Endodermal cell (in vitro differentiated cells): Measurements from ENCODE around the gene ARIH2. TPM values are rescaled to one million over a fixed set of nuclear protein-coding genes. Genes with fewer than 3 reads are reported as not detected.

ENCODE experiments used
- DNase-seq: peaks from one replicate; pipeline ENCODE4 v3.0.0-alpha.2; 2017
- H3K27ac ChIP-seq: 2 replicates; pipeline ENCODE4 v1.5.1; 2013; ENCODE audit warnings: mild to moderate bottlenecking, low read depth, low read length, moderate library complexity
- H3K27me3 ChIP-seq: 2 replicates; pipeline ENCODE4 v1.6.1; 2013; ENCODE audit warnings: mild to moderate bottlenecking, low read length, moderate library complexity; ENCODE audit not compliant: insufficient read depth, control insufficient read depth, poor library complexity, severe bottlenecking
- H3K36me3 ChIP-seq: 2 replicates; pipeline ENCODE4 v1.7.0; 2013; ENCODE audit warnings: mild to moderate bottlenecking, low read length, moderate library complexity; ENCODE audit not compliant: control insufficient read depth, insufficient read depth
- H3K4me1 ChIP-seq: one replicate; pipeline ENCODE4 v1.7.0; 2013; ENCODE audit warnings: low read length; ENCODE audit not compliant: control insufficient read depth, insufficient read depth
- H3K4me3 ChIP-seq: 2 replicates; pipeline ENCODE4 v1.5.1; 2013; ENCODE audit warnings: mild to moderate bottlenecking, low read length, moderate library complexity
- H3K9ac ChIP-seq: 2 replicates; pipeline ENCODE4 v1.6.1; 2013; ENCODE audit warnings: mild to moderate bottlenecking, low read length, moderate library complexity; ENCODE audit not compliant: poor library complexity, severe bottlenecking; ENCODE audit errors: extremely low read depth
- H3K9me3 ChIP-seq: 2 replicates; pipeline ENCODE4 v1.6.1; 2013; ENCODE audit warnings: mild to moderate bottlenecking, low read length, moderate library complexity; ENCODE audit not compliant: control insufficient read depth
- H3K27ac Mint-ChIP-seq: 2 replicates; pipeline ENCODE4 v1.8.0; 2020; ENCODE audit warnings: mixed read lengths
- H3K27me3 Mint-ChIP-seq: 2 replicates; pipeline ENCODE4 v1.8.0; 2021; ENCODE audit warnings: mild to moderate bottlenecking, mixed read lengths; ENCODE audit not compliant: insufficient read depth
- H3K36me3 Mint-ChIP-seq: 2 replicates; pipeline ENCODE4 v1.8.0; 2020; ENCODE audit warnings: low read depth, mixed read lengths
- H3K4me1 Mint-ChIP-seq: 2 replicates; pipeline ENCODE4 v1.8.0; 2020; ENCODE audit warnings: mixed read lengths
- H3K4me3 Mint-ChIP-seq: 2 replicates; pipeline ENCODE4 v1.8.0; 2020; ENCODE audit warnings: mild to moderate bottlenecking, moderate library complexity, mixed read lengths
- H3K9me3 Mint-ChIP-seq: 2 replicates; pipeline ENCODE4 v1.8.0; 2020; ENCODE audit warnings: mild to moderate bottlenecking, mixed read lengths
- WGBS, 2 experiments: methylation state at CpG; one replicate each; pipeline versions ENCODE4 v1.1.5 to v1.1.7; 2013; ENCODE audit warnings: missing lambda C conversion rate in 2 of 2, mixed read lengths in 1 of 2; ENCODE audit not compliant: insufficient coverage in 1 of 2, insufficient read length in 1 of 2; 5-methylcytosine and 5-hydroxymethylcytosine counted together
- total RNA-seq, 2 donors: library from RNA; stranded (reverse); fragmentation: NEBNext Ultra II Directional in 1 of 2; extraction: Animal tissue kit (Norgen Biotek cat#: 25700) in 1 of 2; gene quantifications; 2 replicates in 1 of 2; 3 replicates in 1 of 2; pipeline ENCODE4 v1.2.1, GENCODE V29; 2021
- TF ChIP-seq, protein P1 (sequence below): fragments of 200-600 bp; sonication (generic); conservative IDR thresholded peaks from 2 replicates; pipeline ENCODE4 v1.5.0; 2021; ENCODE audit warnings: antibody characterized with exemption, mild to moderate bottlenecking

ARIH2 gene
- total RNA-seq, 2 donors from 2014 or later, result 86.6 to 113 TPM

DNA sequence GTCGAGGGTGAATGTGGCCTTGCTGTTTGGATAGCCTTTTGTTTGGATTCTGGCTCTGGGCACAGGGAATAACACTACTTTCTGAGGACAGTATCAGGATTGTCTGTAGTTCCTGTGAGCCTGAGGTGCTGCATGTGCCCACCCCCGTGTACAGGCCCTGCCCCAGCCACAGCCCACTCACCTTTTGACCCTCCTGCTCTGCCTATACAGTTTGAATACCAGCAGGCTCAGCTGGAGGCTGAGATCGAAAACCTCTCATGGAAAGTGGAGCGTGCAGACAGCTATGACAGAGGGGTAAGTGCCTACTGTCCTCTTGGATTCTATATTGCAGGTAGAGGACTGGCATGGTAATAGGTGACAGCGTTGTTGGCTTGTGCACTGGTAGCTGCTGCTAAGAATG lies 64.0 kb downstream of the ARIH2 start:
- DNase-seq, result no peak
- Mint-ChIP-seq H3K27ac (no peak overlapping the region), H3K4me3 (no peak overlapping the region), H3K36me3 (peaks cover 58% of the 10 kb centered on the region), H3K9me3 (no peaks in the 10 kb centered on the region), H3K4me1 (no peaks in the 10 kb centered on the region), H3K27me3 (no peaks in the 10 kb centered on the region)
- no peak overlapping the region for H3K4me3 ChIP-seq
- no peaks in the 10 kb centered on the region for H3K9me3 ChIP-seq
- H3K27ac ChIP-seq, result no peak overlapping the region
- WGBS, 2 experiments, result 92 to 94% methylated on average over 4 to 5 of the region's 5 CpGs
- TF ChIP-seq, protein P1, sequence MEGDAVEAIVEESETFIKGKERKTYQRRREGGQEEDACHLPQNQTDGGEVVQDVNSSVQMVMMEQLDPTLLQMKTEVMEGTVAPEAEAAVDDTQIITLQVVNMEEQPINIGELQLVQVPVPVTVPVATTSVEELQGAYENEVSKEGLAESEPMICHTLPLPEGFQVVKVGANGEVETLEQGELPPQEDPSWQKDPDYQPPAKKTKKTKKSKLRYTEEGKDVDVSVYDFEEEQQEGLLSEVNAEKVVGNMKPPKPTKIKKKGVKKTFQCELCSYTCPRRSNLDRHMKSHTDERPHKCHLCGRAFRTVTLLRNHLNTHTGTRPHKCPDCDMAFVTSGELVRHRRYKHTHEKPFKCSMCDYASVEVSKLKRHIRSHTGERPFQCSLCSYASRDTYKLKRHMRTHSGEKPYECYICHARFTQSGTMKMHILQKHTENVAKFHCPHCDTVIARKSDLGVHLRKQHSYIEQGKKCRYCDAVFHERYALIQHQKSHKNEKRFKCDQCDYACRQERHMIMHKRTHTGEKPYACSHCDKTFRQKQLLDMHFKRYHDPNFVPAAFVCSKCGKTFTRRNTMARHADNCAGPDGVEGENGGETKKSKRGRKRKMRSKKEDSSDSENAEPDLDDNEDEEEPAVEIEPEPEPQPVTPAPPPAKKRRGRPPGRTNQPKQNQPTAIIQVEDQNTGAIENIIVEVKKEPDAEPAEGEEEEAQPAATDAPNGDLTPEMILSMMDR, result no peak
- H3K36me3 ChIP-seq, result peaks cover 59% of the 10 kb centered on the region
- no peak overlapping the region for H3K9ac ChIP-seq
- H3K27me3 ChIP-seq, result no peaks in the 10 kb centered on the region
- no peaks in the 10 kb centered on the region for H3K4me1 ChIP-seq

DNA sequence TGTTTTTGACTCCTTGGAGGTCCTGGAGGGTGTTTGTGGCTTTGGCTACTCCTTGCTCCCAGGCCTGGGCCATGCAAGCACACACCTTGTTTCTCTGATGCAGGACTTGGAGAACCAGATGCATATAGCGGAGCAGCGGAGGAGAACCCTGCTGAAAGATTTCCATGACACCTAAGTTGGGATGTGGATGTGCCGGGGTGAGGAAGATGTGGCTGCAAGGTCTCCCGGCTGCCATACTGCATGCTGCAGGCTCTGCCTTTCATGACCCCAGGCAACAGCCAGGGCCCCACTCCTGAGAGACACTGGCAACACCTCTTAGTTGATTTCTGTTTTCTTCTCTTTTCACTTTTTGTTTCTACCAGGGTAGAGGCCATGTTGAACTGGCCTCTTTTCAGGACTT lies 64.5 kb downstream of the ARIH2 start:
- no peak overlapping the region for H3K27ac Mint-ChIP-seq
- no peaks in the 10 kb centered on the region for H3K27me3 Mint-ChIP-seq
- H3K36me3 ChIP-seq, result peaks cover 56% of the 10 kb centered on the region

DNA sequence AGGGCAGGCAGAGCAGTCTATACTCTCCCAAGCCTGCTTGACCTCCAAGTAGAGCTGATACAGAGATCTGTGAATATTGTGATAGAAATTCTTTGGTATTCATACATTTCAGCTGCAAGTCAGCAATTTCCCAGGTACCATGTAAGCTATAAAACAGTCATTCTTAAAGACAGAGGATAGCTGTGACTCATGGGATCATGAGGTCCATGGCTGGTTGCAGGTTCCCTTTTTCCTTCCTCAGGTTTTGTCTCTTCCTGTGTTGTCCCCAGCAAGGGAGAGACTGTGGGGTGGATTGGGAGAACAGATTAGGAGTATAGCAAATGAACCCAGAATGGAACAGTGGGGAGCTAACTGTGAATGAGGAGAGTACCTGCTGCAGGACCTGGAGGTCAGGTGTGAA lies 66.0 kb downstream of the ARIH2 start:
- Mint-ChIP-seq H3K27ac (no peak overlapping the region), H3K36me3 (peaks cover 45% of the 10 kb centered on the region)
- H3K27ac ChIP-seq, result no peak overlapping the region

More for the DNA sequence above, 64.5 kb downstream of the ARIH2 start:
- no peak overlapping the region for H3K27ac ChIP-seq
- DNase-seq, result no peak
- H3K9me3 Mint-ChIP-seq, result no peaks in the 10 kb centered on the region
- TF ChIP-seq, protein P1, result no peak
- H3K4me1 Mint-ChIP-seq, result no peaks in the 10 kb centered on the region
- WGBS, 2 experiments, result 91 to 93% methylated on average over 4 of the region's 4 CpGs
- H3K4me3 ChIP-seq, result no peak overlapping the region
- H3K36me3 Mint-ChIP-seq, result peaks cover 54% of the 10 kb centered on the region
- no peak overlapping the region for H3K4me3 Mint-ChIP-seq
- no peaks in the 10 kb centered on the region for H3K27me3 ChIP-seq
- H3K4me1 ChIP-seq, result no peaks in the 10 kb centered on the region
- H3K9ac ChIP-seq, result no peak overlapping the region
- no peaks in the 10 kb centered on the region for H3K9me3 ChIP-seq

More for the DNA sequence above, 66.0 kb downstream of the ARIH2 start:
- no peaks in the 10 kb centered on the region for H3K4me1 ChIP-seq
- Mint-ChIP-seq H3K9me3 (no peaks in the 10 kb centered on the region), H3K4me3 (no peak overlapping the region), H3K27me3 (peaks cover 8% of the 10 kb centered on the region), H3K4me1 (peaks cover 7% of the 10 kb centered on the region)
- H3K27me3 ChIP-seq, result peaks cover 6% of the 10 kb centered on the region
- no peaks in the 10 kb centered on the region for H3K9me3 ChIP-seq
- no peak for DNase-seq
- no peak overlapping the region for H3K9ac ChIP-seq
- H3K36me3 ChIP-seq, result peaks cover 48% of the 10 kb centered on the region
- no peak overlapping the region for H3K4me3 ChIP-seq
- TF ChIP-seq, protein P1, result no peak
